Sigmoid colon (tissue), 7 donors: ENCODE data around the gene WNK2. TPM values are rescaled to one million over a fixed set of nuclear protein-coding genes. Genes with fewer than 3 reads are reported as not detected.
"Not testable (repeated sequence)": the region's sequence is repeated elsewhere in the genome, so short reads cannot be mapped to it uniquely, and the experiment has no call there.

Source experiments
- DNase-seq: peaks from one replicate; pipeline ENCODE4 v3.0.0-alpha.2; 2019
- H3K27ac ChIP-seq, 4 donors: fragments of 200-600 bp; sonication (generic); one replicate each; pipeline ENCODE4 v1.5.1; 2016 to 2019; ENCODE audit warnings: mild to moderate bottlenecking in 1 of 4
- H3K27me3 ChIP-seq, 3 donors: fragments of 200-600 bp; sonication (generic); one replicate each; pipeline ENCODE4 v1.5.1; 2019; ENCODE audit warnings: mild to moderate bottlenecking in 1 of 3
- H3K36me3 ChIP-seq, 4 donors: fragments of 200-600 bp; sonication (generic); one replicate each; pipeline ENCODE4 v1.5.1; 2016 to 2019
- H3K4me1 ChIP-seq, 4 donors: fragments of 200-600 bp; sonication (generic); one replicate each; pipeline ENCODE4 v1.5.1; 2017 to 2019
- H3K4me3 ChIP-seq, 4 donors: fragments of 200-600 bp; sonication (generic); one replicate each; pipeline ENCODE4 v1.5.1; 2017 to 2019; ENCODE audit warnings: mild to moderate bottlenecking in 2 of 4, moderate library complexity in 1 of 4
- H3K9me3 ChIP-seq, 4 donors: fragments of 200-600 bp in 3 of 4; sonication (generic) in 3 of 4; one replicate each; pipeline versions ENCODE4 v1.5.1 to v1.6.1; 2013 to 2019
- EP300 ChIP-seq, 4 donors: sonication (generic); formaldehyde crosslinking; IDR thresholded peaks; one replicate each; pipeline ENCODE4 v1.6.1; 2017; ENCODE audit warnings: antibody characterized with exemption in 4 of 4
- POLR2A ChIP-seq, 2 donors: fragments of 450-650 bp; IDR thresholded peaks; one replicate each; pipeline ENCODE4 v1.6.1; 2016; ENCODE audit warnings: antibody characterized with exemption in 2 of 2, mild to moderate bottlenecking in 2 of 2, moderate library complexity in 2 of 2
- POLR2AphosphoS5 ChIP-seq, 4 donors: sonication (generic); formaldehyde crosslinking; IDR thresholded peaks; one replicate each; pipeline ENCODE4 v1.6.1; 2017; ENCODE audit warnings: antibody characterized with exemption in 4 of 4
- WGBS, 2 donors: extraction: QIAGEN DNeasy Blood & Tissue Kit; methylation state at CpG; one replicate each; pipeline ENCODE4 v1.1.7; 2013; 5-methylcytosine and 5-hydroxymethylcytosine counted together
- intact Hi-C: fragments of 100-400 bp; cut with DNase I; formaldehyde crosslinking; loops from one replicate; pipeline ENCODE4 v1.15.1; 2023
- polyA plus RNA-seq, 3 donors: library from polyadenylated mRNA; stranded (reverse); fragments of 200-250 nt; gene quantifications; one replicate each; pipeline ENCODE4 v1.2.3, GENCODE V29; 2013
- total RNA-seq, 4 donors: library from RNA; depleted of rRNA; stranded (reverse); fragments of >200 nt; gene quantifications; one replicate each; pipeline ENCODE4 v1.1.0, GENCODE V29; 2016
- TF ChIP-seq, protein P1 (sequence below), 4 experiments: fragments of 450-650 bp in 3 of 4; fragments of 200-600 bp in 1 of 4; IDR thresholded peaks; one replicate each; pipeline ENCODE4 v1.5.1; 2016 to 2019; ENCODE audit warnings: antibody characterized with exemption in 4 of 4, mild to moderate bottlenecking in 3 of 4, moderate library complexity in 2 of 4
- donor health status: healthy with polysubstance abuse.
- donor health status: Bipolar disorder and iron deficiency.
- donor health status: healthy.

The WNK2 gene
- total and polyA plus RNA-seq, 7 donors, result 12.6 to 95.8 (median 20.0) TPM

DNA sequence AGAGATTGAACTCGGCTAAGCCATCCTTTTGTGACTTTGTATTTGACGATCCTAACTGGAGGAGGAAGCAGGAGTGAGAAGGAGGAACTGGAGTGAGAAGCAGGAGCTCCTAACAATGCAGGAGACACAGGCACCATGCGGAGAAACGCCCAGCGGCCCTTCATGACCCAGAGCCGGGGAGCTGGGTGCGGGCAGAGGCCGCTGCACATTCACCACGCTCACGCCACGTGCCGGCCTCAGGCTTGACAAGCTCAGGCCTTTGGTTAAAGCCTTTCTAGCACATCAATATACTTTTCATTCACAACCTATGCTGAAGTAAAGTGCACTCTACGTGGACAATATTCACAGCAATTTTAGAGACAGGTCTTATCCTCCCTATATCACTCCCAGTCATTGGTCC, 142.7 kb downstream of the WNK2 start:
- 88 to 92% methylated on average over 13 of the region's 13 CpGs for WGBS, 2 donors
- no peak overlapping the region for H3K4me3 ChIP-seq
- TF ChIP-seq EP300 (IDR thresholded peaks at IDR 0.05), result no peak
- TF ChIP-seq, protein P1, sequence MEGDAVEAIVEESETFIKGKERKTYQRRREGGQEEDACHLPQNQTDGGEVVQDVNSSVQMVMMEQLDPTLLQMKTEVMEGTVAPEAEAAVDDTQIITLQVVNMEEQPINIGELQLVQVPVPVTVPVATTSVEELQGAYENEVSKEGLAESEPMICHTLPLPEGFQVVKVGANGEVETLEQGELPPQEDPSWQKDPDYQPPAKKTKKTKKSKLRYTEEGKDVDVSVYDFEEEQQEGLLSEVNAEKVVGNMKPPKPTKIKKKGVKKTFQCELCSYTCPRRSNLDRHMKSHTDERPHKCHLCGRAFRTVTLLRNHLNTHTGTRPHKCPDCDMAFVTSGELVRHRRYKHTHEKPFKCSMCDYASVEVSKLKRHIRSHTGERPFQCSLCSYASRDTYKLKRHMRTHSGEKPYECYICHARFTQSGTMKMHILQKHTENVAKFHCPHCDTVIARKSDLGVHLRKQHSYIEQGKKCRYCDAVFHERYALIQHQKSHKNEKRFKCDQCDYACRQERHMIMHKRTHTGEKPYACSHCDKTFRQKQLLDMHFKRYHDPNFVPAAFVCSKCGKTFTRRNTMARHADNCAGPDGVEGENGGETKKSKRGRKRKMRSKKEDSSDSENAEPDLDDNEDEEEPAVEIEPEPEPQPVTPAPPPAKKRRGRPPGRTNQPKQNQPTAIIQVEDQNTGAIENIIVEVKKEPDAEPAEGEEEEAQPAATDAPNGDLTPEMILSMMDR (IDR thresholded peaks at IDR 0.05), result no peak
- no peak for TF ChIP-seq POLR2A (IDR thresholded peaks at IDR 0.05)
- TF ChIP-seq POLR2AphosphoS5 (IDR thresholded peaks at IDR 0.05), result no peak
- no peaks in the 10 kb centered on the region for H3K27me3 ChIP-seq
- H3K36me3 ChIP-seq, result no peaks in the 10 kb centered on the region
- intact Hi-C loops, result no loop called here
- no peaks in the 10 kb centered on the region for H3K4me1 ChIP-seq
- H3K27ac ChIP-seq, result no peak overlapping the region
- DNase-seq, result no peak
- H3K9me3 ChIP-seq, result no peaks in the 10 kb centered on the region

DNA sequence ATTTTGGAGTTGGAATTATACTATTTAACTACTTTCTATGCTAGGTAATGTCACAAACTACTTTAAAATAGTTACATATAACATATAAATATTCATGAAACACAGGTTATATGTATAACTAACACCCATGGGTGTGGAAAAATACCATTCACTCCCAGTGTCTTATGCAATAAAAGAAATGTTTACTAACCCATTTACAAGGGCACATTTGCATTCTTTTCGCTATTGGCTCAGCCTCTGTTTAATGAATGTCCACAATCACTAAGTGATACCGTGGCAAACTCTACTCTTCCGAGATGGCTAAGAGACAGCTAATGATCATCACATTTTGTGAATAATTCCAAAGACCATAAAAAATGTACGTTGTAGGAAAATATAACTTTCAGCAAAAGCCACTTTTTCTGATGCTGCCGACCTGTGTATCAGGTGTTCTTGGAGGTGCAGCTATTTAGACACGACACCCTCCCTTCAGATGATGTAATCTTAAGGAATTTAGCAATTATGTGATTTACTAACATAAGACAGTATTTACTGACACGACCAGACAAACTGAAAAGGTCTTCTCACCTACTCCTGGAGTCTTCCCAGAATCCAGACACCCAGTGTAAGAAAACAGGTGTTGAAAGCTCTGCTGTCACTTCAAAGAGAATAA, 145.8 kb downstream of the WNK2 start:
- Histone ChIP-seq H3K36me3 (no peaks in the 10 kb centered on the region), H3K27me3 (no peaks in the 10 kb centered on the region), H3K27ac (no peak overlapping the region), H3K4me1 (no peaks in the 10 kb centered on the region), H3K9me3 (no peaks in the 10 kb centered on the region), H3K4me3 (no peak overlapping the region)
- intact Hi-C loops, result loop anchor here (10.0 kb wide), 1 partner anchor 65 kb away; no protein-coding TSS in a partner anchor
- 20 to 68% methylated on average over 7 of the region's 7 CpGs for WGBS, 2 donors
- DNase-seq, result no peak
- TF ChIP-seq POLR2AphosphoS5 (IDR thresholded peaks at IDR 0.05), result no peak
- TF ChIP-seq POLR2A (IDR thresholded peaks at IDR 0.05), result no peak
- no peak for TF ChIP-seq EP300 (IDR thresholded peaks at IDR 0.05)
- TF ChIP-seq, protein P1 (IDR thresholded peaks at IDR 0.05), result no peak

DNA sequence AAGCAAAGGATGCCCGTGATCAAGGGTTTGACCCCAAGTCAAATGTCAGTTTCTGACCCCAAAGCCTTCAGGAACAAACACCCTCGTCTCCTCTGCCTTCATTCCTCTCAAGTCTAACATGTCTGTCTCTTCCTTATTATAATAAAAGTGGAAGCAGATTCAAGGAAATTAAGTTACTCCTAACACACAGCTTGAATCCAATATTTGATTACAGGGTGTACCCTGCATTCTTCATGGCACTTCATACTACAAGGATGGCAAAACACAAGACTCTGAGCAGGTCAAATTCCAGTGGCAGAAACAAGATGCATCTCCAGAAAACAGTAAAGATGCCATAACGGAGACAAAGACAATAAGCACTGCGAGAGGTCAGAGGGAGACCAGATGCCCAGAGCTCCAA, 148.4 kb downstream of the WNK2 start:
- no peak for TF ChIP-seq EP300 (IDR thresholded peaks at IDR 0.05)
- TF ChIP-seq, protein P1 (IDR thresholded peaks at IDR 0.05), result no peak
- no peak for TF ChIP-seq POLR2A (IDR thresholded peaks at IDR 0.05)
- no peak for TF ChIP-seq POLR2AphosphoS5 (IDR thresholded peaks at IDR 0.05)
- Histone ChIP-seq H3K4me1 (no peaks in the 10 kb centered on the region), H3K36me3 (no peaks in the 10 kb centered on the region), H3K27ac (no peak overlapping the region), H3K9me3 (no peaks in the 10 kb centered on the region), H3K27me3 (no peaks in the 10 kb centered on the region), H3K4me3 (no peak overlapping the region)
- intact Hi-C loops, result loop anchor here (10.0 kb wide), 1 partner anchor 62 kb away; no protein-coding TSS in a partner anchor
- no peak for DNase-seq
- WGBS, 2 donors, result 29 to 74% methylated on average over 4 of the region's 4 CpGs

DNA sequence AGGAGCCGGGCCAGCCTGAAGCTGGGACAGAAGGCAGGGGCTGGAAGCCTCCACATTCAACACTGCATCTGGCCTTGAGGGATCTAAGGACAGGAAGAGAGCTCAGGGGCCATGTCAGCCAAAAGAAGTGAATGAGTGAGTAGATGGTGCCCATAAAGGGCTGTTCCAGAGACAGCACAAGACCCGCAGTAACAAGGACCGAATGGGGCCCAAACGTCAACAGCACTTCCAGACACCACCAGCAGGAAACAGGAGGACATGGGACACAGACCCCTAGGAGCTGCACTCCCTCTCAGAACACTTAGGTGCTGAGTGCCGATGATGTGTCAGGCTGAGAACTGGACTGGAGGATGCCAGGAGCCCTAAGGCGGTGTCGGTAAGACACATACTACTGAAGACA, 152.8 kb downstream of the WNK2 start:
- H3K36me3 ChIP-seq, result no peaks in the 10 kb centered on the region
- H3K27me3 ChIP-seq, result no peaks in the 10 kb centered on the region
- H3K9me3 ChIP-seq, result peaks cover 0 to 6% (median under 1%) of the 10 kb centered on the region in 4 donors
- H3K4me3 ChIP-seq, result no peak overlapping the region
- WGBS, 2 donors, result 79 to 83% methylated on average over 7 of the region's 7 CpGs
- intact Hi-C loops, result loop anchor here (10.0 kb wide), 1 partner anchor 58 kb away; no protein-coding TSS in a partner anchor
- DNase-seq, result no peak
- H3K27ac ChIP-seq, result no peak overlapping the region
- TF ChIP-seq POLR2AphosphoS5 (IDR thresholded peaks at IDR 0.05) (no peak), EP300 (IDR thresholded peaks at IDR 0.05) (no peak), POLR2A (IDR thresholded peaks at IDR 0.05) (no peak)
- TF ChIP-seq, protein P1 (IDR thresholded peaks at IDR 0.05), result no peak
- H3K4me1 ChIP-seq, result no peaks in the 10 kb centered on the region

DNA sequence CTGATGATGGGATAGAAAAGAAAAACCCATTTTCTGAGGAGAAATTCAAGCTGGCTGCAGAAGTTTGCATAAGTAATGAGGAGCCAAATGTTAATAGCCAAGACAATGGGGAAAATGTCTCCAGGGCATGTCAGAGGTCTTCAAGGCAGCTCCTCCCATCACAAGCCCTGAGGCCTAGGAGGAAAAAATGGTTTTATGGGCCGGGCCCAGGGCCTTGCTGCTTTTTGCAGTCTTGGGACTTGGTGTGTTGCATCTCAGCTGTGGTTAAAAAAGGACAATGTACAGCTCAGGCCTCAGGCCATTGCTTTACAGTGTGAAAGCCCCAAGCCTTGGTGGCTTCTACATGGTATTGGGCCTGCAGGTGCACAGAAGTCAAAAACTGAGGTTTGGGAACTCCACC, 154.3 kb downstream of the WNK2 start:
- not testable (repeated sequence) for H3K27ac ChIP-seq, H3K4me3 ChIP-seq, DNase-seq, H3K4me1 ChIP-seq, H3K9me3 ChIP-seq, H3K27me3 ChIP-seq, H3K36me3 ChIP-seq
- 57 to 58% methylated on average over 1 of the region's 1 CpG for WGBS, 2 donors
- intact Hi-C loops, result loop anchor here (10.0 kb wide), 1 partner anchor 57 kb away; no protein-coding TSS in a partner anchor
